ENCODE results near the gene TRAF3IP3.

- TF ChIP-seq CTCF (IDR thresholded peaks at IDR 0.05; ENCODE audit: poor library complexity): no peak
- no peak for TF ChIP-seq EZH2phosphoT487 (IDR thresholded peaks at IDR 0.05; ENCODE audit: low read depth, severe bottlenecking, unreplicated experiment)
Measured at GRCh38 chr1:209805875-209806760, 50.3 kb downstream of the TRAF3IP3 start, which contains the start of gene IRF6.

All from hepatocyte (in vitro differentiated cells).